HL-60 (cell line): ENCODE measurements around the gene SETDB2.

Experiments
- DNase-seq, 2 experiments: peaks; one replicate each; pipeline ENCODE4 v3.0.0-alpha.2; 2010 to 2020; ENCODE audit warnings: low read depth in 1 of 2, low spot score in 1 of 2
- H3K27ac ChIP-seq: fragments of 250-450 bp; sonication (Bioruptor Pico); replicated peaks from 2 replicates; pipeline ENCODE4 v1.5.1; 2020; ENCODE audit warnings: mild to moderate bottlenecking, moderate library complexity
- H3K27me3 ChIP-seq: fragments of 250-450 bp; sonication (Bioruptor Pico); 2 replicates; pipeline ENCODE4 v1.5.1; 2021; ENCODE audit warnings: mild to moderate bottlenecking, moderate library complexity; ENCODE audit not compliant: insufficient read depth, poor library complexity, severe bottlenecking
- H3K4me3 ChIP-seq: replicated peaks from 2 replicates; pipeline ENCODE4 v1.5.1; 2011; ENCODE audit warnings: mild to moderate bottlenecking, control low read depth, low read length; ENCODE audit not compliant: insufficient read depth
- CTCF ChIP-seq: IDR thresholded peaks from one replicate; pipeline ENCODE4 v1.5.1; 2011; ENCODE audit warnings: low read length, control low read depth, inconsistent platforms; ENCODE audit not compliant: insufficient read depth
- GABPA ChIP-seq: IDR thresholded peaks from 2 replicates; pipeline ENCODE4 v1.6.1; 2012; ENCODE audit warnings: low read depth
- POLR2AphosphoS5 ChIP-seq: IDR thresholded peaks from 2 replicates; pipeline ENCODE4 v1.6.1; 2012; ENCODE audit warnings: low read depth
- REST ChIP-seq: IDR thresholded peaks from 2 replicates; pipeline ENCODE4 v1.6.1; 2012; ENCODE audit warnings: low read depth; ENCODE audit not compliant: insufficient replicate concordance
- SPI1 ChIP-seq: IDR thresholded peaks from 2 replicates; pipeline ENCODE4 v1.6.1; 2012; ENCODE audit warnings: low read depth, mild to moderate bottlenecking, borderline replicate concordance

SETDB2 gene

GRCh38 chr13:49410006-49410405 lies 34.1 kb upstream of the SETDB2 start:
- Histone ChIP-seq H3K27ac (no peak overlapping the region), H3K4me3 (no peak overlapping the region), H3K27me3 (no peaks in the 10 kb centered on the region)
- no peak for DNase-seq
- no peak for TF ChIP-seq REST
- TF ChIP-seq POLR2AphosphoS5, result no peak
- no peak for TF ChIP-seq GABPA
- no peak for TF ChIP-seq CTCF

GRCh38 chr13:49410477-49410876 lies 33.6 kb upstream of the SETDB2 start:
- DNase-seq, result no peak
- no peaks in the 10 kb centered on the region for H3K27me3 ChIP-seq
- no peak overlapping the region for H3K4me3 ChIP-seq
- H3K27ac ChIP-seq, result no peak overlapping the region
- TF ChIP-seq CTCF (no peak), REST (no peak), POLR2AphosphoS5 (no peak), GABPA (no peak), SPI1 (no peak)

- no peak overlapping the region for H3K4me3 ChIP-seq
- TF ChIP-seq REST (no peak), GABPA (no peak), POLR2AphosphoS5 (no peak), SPI1 (no peak), CTCF (no peak)
- DNase-seq, result no peak
- no peaks in the 10 kb centered on the region for H3K27me3 ChIP-seq
- no peak overlapping the region for H3K27ac ChIP-seq
These were observed 32.7 kb upstream of the SETDB2 start for GRCh38 chr13:49411353-49411752.
